IPS-18a (cell line): Measurements from ENCODE around the gene SETD4.

ENCODE experiments used
- H3K27ac ChIP-seq: one replicate; pipeline ENCODE4 v1.5.1; 2013; ENCODE audit warnings: low read length
- H3K27me3 ChIP-seq: one replicate; pipeline ENCODE4 v1.6.1; 2013; ENCODE audit warnings: mild to moderate bottlenecking, low read length; ENCODE audit not compliant: control insufficient read depth, insufficient read depth
- H3K36me3 ChIP-seq: one replicate; pipeline ENCODE4 v1.6.1; 2013; ENCODE audit warnings: low read depth, low read length; ENCODE audit not compliant: control insufficient read depth
- H3K4me1 ChIP-seq: one replicate; pipeline ENCODE4 v1.6.1; 2013; ENCODE audit warnings: low read depth, low read length; ENCODE audit not compliant: control insufficient read depth
- H3K4me3 ChIP-seq: one replicate; pipeline ENCODE4 v1.5.1; 2013; ENCODE audit warnings: low read length
- H3K9ac ChIP-seq: one replicate; pipeline ENCODE4 v1.6.1; 2013; ENCODE audit warnings: mild to moderate bottlenecking, low read length, moderate library complexity
- H3K9me3 ChIP-seq: one replicate; pipeline ENCODE4 v1.6.1; 2013; ENCODE audit warnings: low read depth, low read length; ENCODE audit not compliant: control insufficient read depth

The SETD4 gene

DNA sequence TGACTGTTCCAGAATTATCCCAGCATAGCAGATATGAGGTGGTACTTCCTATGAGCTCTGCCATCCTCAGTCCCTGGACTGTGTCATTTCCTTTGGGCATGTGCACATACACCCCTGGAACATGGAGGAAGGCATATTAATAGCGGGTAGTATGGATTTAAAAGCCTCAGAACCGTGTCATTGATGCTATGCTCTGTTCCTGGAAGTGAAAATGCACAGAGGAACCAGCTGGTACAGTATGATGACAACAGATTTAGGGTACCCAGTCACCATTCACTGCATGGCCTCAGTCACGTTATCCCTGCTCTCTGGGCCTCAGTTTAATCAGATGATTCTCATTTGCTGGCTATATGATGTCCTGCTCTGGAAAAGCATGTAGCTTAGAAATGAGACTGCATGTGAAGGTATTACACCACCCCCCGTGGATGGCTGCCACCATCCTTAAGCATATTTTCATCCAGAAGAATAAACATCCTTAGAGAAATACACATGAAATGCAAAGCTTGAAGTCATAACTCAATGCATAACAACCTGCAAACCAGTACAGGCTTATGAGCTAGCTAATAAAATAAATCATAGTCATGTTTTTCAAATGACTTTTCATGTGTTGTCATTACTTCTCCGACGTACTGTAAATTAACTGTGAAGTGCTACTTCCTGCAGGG is 37.8 kb downstream of the SETD4 start:
- Histone ChIP-seq H3K9ac (no peak overlapping the region), H3K27me3 (no peaks in the 10 kb centered on the region), H3K4me3 (no peak overlapping the region), H3K36me3 (no peaks in the 10 kb centered on the region), H3K27ac (no peak overlapping the region), H3K4me1 (no peaks in the 10 kb centered on the region), H3K9me3 (no peaks in the 10 kb centered on the region)

GRCh38 chr21:36021251-36021837 is 39.0 kb downstream of the SETD4 start:
- no peaks in the 10 kb centered on the region for H3K4me1 ChIP-seq
- no peaks in the 10 kb centered on the region for H3K9me3 ChIP-seq
- no peaks in the 10 kb centered on the region for H3K27me3 ChIP-seq
- no peaks in the 10 kb centered on the region for H3K36me3 ChIP-seq
- H3K27ac ChIP-seq, result no peak overlapping the region
- no peak overlapping the region for H3K9ac ChIP-seq
- no peak overlapping the region for H3K4me3 ChIP-seq

DNA sequence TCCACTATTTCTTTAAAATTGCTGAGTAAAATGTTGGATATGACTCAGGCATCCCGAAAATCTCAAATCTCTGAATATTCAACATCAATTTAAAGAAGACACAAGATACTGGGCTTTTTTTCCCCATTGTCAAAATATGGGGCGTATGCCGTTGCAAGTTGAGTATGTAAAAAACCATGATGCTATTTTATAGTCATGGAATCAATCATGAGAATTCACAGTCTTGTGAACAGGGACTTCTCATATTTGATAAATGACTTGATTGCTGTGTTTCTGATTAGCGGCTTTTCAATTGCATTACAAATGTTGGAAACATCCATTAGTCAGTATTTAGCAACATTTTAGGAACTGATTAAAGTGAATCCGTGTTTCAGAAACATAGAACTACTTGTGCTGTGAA is 45.3 kb downstream of the SETD4 start:
- no peaks in the 10 kb centered on the region for H3K36me3 ChIP-seq
- H3K4me3 ChIP-seq, result no peak overlapping the region
- no peaks in the 10 kb centered on the region for H3K9me3 ChIP-seq
- no peak overlapping the region for H3K9ac ChIP-seq
- H3K4me1 ChIP-seq, result no peaks in the 10 kb centered on the region
- no peak overlapping the region for H3K27ac ChIP-seq
- no peaks in the 10 kb centered on the region for H3K27me3 ChIP-seq

GRCh38 chr21:36010801-36011200 is 49.5 kb downstream of the SETD4 start:
- H3K27me3 ChIP-seq, result no peaks in the 10 kb centered on the region
- no peaks in the 10 kb centered on the region for H3K36me3 ChIP-seq
- H3K4me1 ChIP-seq, result no peaks in the 10 kb centered on the region
- no peak overlapping the region for H3K9ac ChIP-seq
- H3K9me3 ChIP-seq, result no peaks in the 10 kb centered on the region
- H3K4me3 ChIP-seq, result no peak overlapping the region
- no peak overlapping the region for H3K27ac ChIP-seq

- H3K27ac ChIP-seq, result no peak overlapping the region
- H3K4me3 ChIP-seq, result no peak overlapping the region
- no peak overlapping the region for H3K9ac ChIP-seq
- H3K9me3 ChIP-seq, result no peaks in the 10 kb centered on the region
- no peaks in the 10 kb centered on the region for H3K4me1 ChIP-seq
- H3K27me3 ChIP-seq, result no peaks in the 10 kb centered on the region
- H3K36me3 ChIP-seq, result no peaks in the 10 kb centered on the region
Observed at GRCh38 chr21:36008505-36008904, 51.8 kb downstream of the SETD4 start.

- Histone ChIP-seq H3K36me3 (no peaks in the 10 kb centered on the region), H3K4me1 (no peaks in the 10 kb centered on the region), H3K4me3 (no peak overlapping the region), H3K27me3 (no peaks in the 10 kb centered on the region), H3K9ac (no peak overlapping the region), H3K9me3 (no peaks in the 10 kb centered on the region), H3K27ac (no peak overlapping the region)
Observed at GRCh38 chr21:36005879-36006400, 54.4 kb downstream of the SETD4 start.

GRCh38 chr21:36005018-36005417 is 55.3 kb downstream of the SETD4 start:
- Histone ChIP-seq H3K27ac (no peak overlapping the region), H3K4me1 (no peaks in the 10 kb centered on the region), H3K9ac (no peak overlapping the region), H3K4me3 (no peak overlapping the region), H3K27me3 (no peaks in the 10 kb centered on the region), H3K9me3 (no peaks in the 10 kb centered on the region), H3K36me3 (no peaks in the 10 kb centered on the region)

DNA sequence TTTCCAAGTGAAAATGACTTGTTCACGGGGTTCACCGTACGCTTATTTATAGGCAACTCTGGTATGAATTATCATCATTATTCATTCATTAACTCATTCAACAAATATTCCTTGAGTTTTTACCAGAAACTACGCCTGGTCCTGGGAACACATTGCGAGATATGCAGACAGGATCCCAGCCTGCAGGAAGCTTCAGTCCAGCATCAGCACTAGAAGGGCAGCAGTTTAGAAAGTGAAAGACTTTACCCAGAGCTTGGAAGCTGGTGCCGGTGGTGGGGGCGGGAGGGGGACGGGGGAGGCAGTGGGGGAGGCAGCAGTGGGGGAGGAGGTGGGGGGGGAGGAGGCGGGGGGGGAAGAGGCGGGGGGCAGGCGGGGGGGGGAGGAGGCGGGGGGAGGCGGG is 55.9 kb downstream of the SETD4 start:
- Histone ChIP-seq H3K9me3 (no peaks in the 10 kb centered on the region), H3K4me1 (no peaks in the 10 kb centered on the region), H3K4me3 (no peak overlapping the region), H3K36me3 (no peaks in the 10 kb centered on the region), H3K27me3 (no peaks in the 10 kb centered on the region), H3K27ac (no peak overlapping the region), H3K9ac (no peak overlapping the region)

DNA sequence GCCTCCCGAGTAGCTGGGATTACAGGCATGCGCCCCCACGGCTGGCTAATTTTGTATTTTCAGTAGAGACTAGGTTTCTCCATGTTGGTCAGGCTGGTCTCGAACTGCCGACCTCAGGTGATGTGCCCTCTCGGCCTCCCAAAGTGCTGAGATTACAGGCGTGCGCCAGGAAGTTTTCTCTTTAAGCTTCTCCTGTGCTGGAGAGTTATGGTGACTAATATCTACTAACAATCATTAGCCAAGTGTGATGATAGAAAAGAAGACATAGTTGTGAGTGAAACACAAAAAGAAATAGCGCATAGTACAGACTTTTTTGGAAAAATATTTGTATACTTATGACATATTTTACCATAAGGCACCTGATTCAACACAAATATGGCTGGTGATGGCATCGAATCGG is 56.5 kb downstream of the SETD4 start:
- no peaks in the 10 kb centered on the region for H3K27me3 ChIP-seq
- no peaks in the 10 kb centered on the region for H3K4me1 ChIP-seq
- no peak overlapping the region for H3K9ac ChIP-seq
- no peaks in the 10 kb centered on the region for H3K36me3 ChIP-seq
- H3K27ac ChIP-seq, result no peak overlapping the region
- H3K4me3 ChIP-seq, result no peak overlapping the region
- H3K9me3 ChIP-seq, result no peaks in the 10 kb centered on the region

DNA sequence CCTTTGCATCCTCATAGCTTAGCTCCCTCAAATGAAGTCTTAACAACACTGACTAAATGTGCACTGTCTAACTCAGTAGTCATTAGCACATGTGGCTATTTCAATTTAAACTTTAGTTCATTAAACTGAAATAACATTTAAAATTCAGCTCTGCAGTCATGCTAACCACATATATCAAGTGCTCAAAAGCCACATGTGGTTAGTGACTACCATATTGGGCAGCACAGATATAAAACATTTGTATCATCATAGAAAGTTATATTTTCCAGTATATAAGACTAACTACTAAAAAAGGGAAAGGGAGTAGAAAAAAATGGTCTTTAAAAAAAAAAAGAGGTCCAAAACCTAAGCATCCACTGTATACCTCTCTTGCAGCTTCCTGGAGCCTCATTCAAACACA is 64.1 kb downstream of the SETD4 start:
- Histone ChIP-seq H3K27ac (no peak overlapping the region), H3K9me3 (no peaks in the 10 kb centered on the region), H3K4me1 (no peaks in the 10 kb centered on the region), H3K9ac (no peak overlapping the region), H3K4me3 (no peak overlapping the region), H3K27me3 (no peaks in the 10 kb centered on the region), H3K36me3 (no peaks in the 10 kb centered on the region)

GRCh38 chr21:35995522-35996088 is 64.7 kb downstream of the SETD4 start:
- Histone ChIP-seq H3K9ac (no peak overlapping the region), H3K4me3 (no peak overlapping the region), H3K27ac (no peak overlapping the region), H3K9me3 (no peaks in the 10 kb centered on the region), H3K27me3 (no peaks in the 10 kb centered on the region), H3K4me1 (no peaks in the 10 kb centered on the region), H3K36me3 (no peaks in the 10 kb centered on the region)

DNA sequence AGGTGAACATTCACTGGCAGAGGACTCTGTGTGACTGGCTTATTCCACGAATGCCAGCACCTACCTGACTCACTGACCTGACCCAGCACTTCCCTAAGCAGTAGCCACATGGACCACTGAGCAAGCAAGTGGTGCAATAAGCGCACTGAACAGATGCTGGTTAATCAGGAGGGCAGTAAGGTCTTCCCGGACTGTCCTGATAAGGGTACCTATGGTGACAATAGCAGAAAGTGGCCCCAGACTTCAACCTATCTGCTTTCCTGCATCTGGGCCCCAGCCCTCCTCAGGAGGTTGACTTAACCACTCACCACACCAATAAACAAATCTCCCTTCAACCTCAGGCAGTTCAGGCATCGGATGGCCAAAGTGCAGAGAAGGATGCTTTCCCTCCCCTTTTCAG is 65.7 kb downstream of the SETD4 start:
- H3K27ac ChIP-seq, result no peak overlapping the region
- H3K9ac ChIP-seq, result no peak overlapping the region
- H3K36me3 ChIP-seq, result no peaks in the 10 kb centered on the region
- H3K4me3 ChIP-seq, result no peak overlapping the region
- no peaks in the 10 kb centered on the region for H3K9me3 ChIP-seq
- H3K4me1 ChIP-seq, result no peaks in the 10 kb centered on the region
- no peaks in the 10 kb centered on the region for H3K27me3 ChIP-seq
